GM12872 (cell line): ENCODE measurements around the gene CCL11.

Source experiments
- TF ChIP-seq, protein P1 (sequence below): IDR thresholded peaks from 3 replicates; pipeline ENCODE4 v1.5.1; 2011; ENCODE audit warnings: low read depth, mild to moderate bottlenecking, low read length, moderate library complexity; ENCODE audit not compliant: insufficient read depth

Gene CCL11

DNA sequence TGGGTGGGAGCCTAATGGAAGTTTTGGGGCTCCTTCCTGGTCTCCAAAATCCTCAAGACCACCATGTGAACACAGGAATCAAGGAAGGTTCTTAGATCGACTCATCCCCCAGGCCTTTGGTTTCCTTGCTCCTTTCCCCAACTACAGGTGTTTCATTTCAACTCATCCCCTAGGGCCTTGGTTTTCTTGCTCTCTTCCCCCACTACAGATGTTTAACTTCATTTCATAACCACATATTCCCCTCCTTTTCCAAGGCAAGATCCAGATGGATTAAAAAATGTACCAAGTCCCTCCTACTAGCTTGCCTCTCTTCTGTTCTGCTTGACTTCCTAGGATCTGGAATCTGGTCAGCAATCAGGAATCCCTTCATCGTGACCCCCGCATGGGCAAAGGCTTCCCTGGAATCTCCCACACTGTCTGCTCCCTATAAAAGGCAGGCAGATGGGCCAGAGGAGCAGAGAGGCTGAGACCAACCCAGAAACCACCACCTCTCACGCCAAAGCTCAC, at the start of gene CCL11:
Gene CCL11, plus strand, starts transcription at position 457 of the 507 bp plus-strand sequence. CDS start 67 bp downstream, outside the sequence.
- TF ChIP-seq, protein P1, sequence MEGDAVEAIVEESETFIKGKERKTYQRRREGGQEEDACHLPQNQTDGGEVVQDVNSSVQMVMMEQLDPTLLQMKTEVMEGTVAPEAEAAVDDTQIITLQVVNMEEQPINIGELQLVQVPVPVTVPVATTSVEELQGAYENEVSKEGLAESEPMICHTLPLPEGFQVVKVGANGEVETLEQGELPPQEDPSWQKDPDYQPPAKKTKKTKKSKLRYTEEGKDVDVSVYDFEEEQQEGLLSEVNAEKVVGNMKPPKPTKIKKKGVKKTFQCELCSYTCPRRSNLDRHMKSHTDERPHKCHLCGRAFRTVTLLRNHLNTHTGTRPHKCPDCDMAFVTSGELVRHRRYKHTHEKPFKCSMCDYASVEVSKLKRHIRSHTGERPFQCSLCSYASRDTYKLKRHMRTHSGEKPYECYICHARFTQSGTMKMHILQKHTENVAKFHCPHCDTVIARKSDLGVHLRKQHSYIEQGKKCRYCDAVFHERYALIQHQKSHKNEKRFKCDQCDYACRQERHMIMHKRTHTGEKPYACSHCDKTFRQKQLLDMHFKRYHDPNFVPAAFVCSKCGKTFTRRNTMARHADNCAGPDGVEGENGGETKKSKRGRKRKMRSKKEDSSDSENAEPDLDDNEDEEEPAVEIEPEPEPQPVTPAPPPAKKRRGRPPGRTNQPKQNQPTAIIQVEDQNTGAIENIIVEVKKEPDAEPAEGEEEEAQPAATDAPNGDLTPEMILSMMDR = no peak

- TF ChIP-seq, protein P1 = no peak
Observed at GRCh38 chr17:34236281-34236892, 49.2 kb upstream of the CCL11 start.

GRCh38 chr17:34237458-34237857, 48.1 kb upstream of the CCL11 start:
- TF ChIP-seq, protein P1 = no peak

- TF ChIP-seq, protein P1 = no peak
Observed at GRCh38 chr17:34241062-34241461, 44.5 kb upstream of the CCL11 start.

DNA sequence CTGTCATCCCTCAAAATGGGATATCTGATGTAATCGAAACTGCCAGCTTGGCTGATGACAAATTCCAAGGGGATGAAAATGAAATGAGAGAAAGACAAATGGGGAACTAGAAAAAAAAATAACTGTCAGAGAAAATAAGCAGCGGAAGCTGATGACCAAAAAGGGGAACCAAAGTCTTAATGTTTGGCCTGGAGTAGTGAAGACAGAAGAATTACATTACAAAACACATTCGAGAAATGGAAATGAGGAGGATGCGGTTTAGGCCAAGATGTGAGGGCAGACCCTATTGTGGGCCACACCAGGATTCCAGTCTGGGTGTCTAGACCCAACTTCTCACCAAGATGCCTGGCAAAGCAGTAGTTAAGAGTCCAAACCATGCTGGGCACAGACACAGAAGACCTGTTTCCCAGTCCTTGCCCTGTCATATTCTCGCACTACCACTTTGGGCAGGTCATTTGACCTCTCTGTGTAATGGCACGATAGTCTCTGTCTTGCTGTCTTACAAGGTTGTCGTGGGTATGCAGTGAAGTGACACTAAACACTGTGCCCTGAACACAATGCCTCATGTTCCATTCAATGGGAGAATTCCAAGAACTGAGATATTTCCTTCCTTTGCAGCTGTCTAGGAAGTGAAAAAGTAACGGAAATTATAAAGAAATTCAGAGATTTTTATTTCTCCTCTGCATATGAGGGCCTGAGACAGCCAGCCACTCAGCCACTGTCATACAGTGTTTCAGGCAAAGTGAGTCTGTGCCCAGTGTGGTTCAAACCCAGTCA, 42.8 kb upstream of the CCL11 start:
- TF ChIP-seq, protein P1 = no peak

DNA sequence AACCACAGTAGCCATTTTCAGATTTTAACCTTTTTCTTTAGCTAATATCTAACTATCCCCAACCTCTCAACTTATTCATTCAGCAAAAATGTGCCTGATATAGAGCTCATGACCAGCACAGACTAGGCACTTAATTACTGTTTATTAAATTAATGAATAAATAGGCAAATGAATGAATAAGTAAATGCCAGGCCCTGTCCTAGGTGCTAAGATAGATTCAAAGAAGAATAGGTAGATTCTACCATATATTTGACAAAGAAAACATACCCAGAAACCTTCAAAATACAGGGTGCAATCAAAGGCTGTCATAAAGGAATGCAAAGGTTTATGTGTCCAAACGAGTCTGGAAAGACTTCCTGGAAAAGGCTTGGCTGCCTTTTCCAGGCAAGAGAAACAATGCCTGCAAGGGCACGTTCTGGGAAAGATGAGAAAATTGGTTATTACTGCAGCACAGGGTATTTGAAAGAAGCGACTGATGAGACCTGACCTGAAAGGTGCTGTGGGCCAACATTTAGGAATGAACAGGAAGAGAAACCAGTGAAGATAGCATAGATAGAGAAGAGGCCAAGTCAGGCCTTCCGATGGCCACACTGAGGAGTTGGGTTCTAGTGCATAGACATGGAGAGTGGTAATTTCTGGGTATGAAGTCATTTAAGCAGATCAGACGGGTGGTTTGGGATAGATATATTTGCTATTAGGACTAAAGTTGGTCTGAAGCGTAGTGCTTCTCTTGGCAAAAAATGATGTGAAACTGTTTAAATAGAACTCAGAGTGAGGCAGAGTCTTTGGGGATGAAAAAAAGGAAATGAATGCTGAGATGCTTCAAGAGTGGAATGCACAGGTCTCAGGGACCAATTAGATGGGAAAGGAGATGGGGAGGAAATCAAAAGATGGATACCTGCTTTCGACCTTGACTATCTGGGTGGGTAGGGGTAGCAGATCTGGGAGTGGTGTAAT, 41.9 kb upstream of the CCL11 start:
- TF ChIP-seq, protein P1 = no peak

DNA sequence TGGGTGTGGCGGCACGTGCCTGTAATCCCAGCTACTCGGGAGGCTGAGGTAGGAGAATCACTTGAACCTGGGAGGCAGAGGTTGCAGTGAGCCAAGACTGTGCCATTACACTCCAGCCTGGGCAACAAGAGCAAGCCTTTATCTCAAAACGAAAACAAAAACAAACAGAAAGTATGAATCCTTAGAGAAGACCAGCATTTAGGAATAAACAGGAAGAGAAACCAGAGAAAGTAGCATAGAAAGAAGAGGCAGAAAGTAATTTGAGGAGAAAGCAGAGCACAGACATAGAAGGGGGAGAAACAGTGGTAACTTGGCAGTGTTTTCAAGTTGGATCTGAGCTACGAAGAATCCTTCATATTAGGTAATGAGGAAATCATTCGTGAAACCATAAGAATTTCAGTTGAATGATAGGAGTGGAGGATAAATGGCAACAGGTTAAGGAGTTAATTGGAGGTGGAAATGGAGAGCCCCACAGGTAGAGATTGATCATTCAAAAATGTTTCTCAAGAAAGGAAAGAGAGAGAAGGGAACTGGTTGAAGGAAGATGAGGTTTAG, 40.1 kb upstream of the CCL11 start:
- TF ChIP-seq, protein P1 = no peak
